Suprapubic skin (tissue), 3 donors: ENCODE results near the gene APMAP.

Source experiments
- CTCF ChIP-seq, 2 donors: fragments of 200-600 bp in 1 of 2; fragments of 450-650 bp in 1 of 2; sonication (generic) in 1 of 2; IDR thresholded peaks; one replicate each; pipeline ENCODE4 v1.5.1; 2016 to 2019; ENCODE audit warnings: antibody characterized with exemption in 2 of 2, mild to moderate bottlenecking in 1 of 2, moderate library complexity in 1 of 2
- EP300 ChIP-seq: sonication (generic); formaldehyde crosslinking; IDR thresholded peaks from one replicate; pipeline ENCODE4 v1.6.1; 2017; ENCODE audit warnings: antibody characterized with exemption

DNA sequence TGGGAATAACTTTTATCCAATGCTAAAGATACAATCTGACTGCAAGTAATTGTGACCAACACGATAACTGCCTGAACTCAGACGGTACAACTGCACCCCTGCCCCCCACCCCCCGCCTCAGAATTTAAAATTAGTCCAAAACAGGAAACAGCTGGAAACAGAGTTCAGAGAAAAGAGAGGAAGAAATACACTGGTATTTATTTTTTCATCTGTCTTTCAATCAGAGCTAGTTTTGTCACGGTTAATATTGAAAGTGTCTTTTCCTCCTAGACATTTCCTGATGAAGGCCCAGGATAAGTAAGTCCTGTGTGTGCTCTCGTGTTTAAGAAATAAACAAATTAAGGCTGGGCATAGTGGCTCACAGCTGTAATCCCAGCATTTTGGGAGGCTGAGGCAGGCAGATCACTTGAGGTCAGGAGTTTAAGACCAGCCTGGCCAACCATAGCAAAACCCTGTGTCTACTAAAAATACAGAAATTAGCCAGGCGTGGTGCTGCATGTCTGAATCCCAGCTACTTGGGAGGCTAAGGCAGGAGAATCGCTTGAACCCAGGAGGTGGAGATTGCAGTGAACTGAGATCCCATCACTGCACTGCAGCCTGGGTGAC lies 43.9 kb upstream of the APMAP start:
- no peak for TF ChIP-seq EP300
- no peak for TF ChIP-seq CTCF (IDR thresholded peaks at IDR 0.05)
